ENCODE data around the gene SLC13A5.
A peak's percentile ranks its signal among the peaks of the same experiment; 100 is the strongest.
"Not testable (repeated sequence)": the region's sequence is repeated elsewhere in the genome, so short reads cannot be mapped to it uniquely, and the experiment has no call there.

Gene SLC13A5

DNA sequence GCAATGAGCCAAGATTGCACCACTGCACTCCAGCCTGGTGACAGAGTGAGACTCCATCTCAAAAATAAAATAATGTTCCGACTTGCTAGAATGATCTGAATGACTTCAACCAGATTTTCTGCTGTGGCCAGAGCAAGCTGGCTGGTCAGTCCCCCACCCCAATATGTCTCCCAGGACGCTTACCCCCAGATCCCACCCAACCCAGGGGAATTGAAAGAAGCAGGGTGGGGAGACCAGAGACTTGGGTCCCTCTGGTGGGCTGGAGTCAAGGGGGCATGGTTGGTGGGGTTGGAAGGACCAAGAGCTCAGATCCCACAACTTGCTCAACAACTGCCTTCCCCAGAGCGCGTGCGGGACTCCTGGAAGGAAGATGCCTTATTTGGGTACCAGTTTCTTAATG is 54.8 kb downstream of the SLC13A5 start:
- not testable (repeated sequence) for DNase-seq

DNA sequence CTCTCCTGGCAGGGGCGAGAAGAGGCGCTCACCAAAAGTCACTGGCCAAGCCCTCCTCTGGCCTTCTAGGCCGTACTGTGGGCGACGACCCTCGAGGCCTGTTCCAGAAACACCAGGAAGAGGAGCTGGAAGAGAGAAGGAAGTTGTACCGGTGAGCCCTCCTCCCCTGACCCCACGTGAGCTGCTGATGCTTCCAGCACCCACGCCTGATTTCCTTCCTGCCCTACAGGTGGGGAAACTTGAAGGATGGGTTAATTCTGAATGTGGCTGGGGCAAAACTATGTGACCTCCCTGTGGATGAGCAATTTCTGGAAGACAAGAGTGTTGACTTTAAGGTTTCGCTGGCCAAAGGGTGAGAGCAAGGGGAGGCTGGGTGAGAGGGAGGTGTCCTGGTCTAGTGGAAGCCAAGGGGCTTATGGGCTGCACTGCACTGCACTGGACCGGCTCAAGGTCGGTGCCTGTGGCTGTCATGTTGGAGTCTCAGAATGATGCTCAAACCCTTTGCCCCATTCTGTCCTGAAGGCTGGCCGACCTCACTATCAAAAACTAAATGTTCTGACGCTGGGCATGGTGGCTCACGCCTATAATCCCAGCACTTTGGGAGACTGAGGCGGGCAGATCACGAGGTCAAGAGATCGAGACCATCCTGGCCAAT is 55.4 kb downstream of the SLC13A5 start:
- no peak for DNase-seq

DNA sequence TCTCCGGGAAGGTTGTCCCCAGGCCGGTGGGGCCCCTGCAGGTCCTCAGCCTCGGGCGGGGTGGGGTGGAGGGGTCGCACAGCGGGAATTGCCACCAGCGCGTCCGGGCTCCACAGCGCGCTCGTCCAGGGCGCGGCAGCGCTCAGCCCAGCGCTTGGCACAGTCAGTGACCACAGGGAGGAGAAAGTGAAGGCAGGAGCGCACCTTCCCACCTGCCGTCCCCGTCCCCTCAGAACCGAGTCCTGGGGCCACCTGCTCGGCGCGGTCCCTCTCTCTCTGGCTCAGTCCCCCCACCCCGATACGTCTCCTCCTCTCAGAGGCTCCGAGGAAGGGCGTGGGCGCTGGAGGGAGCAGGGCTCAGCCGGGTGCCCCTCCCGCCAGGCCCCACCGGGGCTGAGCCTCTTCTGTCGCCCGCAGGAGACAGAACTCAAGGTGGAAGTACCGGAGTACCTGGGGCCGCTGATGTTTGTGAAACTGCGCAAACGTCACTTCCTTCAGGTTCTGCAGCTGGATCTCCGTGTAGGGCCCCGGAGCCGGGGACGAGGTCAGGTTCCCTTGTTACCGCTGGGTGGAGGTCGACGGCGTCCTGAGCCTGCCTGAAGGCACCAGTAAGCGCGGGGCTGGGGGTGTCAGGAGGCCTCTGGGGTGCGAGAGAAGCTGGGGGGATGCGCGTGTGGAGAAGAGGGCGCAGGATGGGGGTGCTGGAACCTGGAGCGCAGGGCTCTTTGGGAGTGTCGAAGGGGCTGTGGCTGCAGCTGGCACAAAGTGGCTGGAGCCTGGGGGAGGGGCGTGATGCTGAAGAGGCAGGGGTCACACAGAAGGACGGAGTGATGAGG is 56.2 kb downstream of the SLC13A5 start:
- not testable (repeated sequence) for DNase-seq

DNA sequence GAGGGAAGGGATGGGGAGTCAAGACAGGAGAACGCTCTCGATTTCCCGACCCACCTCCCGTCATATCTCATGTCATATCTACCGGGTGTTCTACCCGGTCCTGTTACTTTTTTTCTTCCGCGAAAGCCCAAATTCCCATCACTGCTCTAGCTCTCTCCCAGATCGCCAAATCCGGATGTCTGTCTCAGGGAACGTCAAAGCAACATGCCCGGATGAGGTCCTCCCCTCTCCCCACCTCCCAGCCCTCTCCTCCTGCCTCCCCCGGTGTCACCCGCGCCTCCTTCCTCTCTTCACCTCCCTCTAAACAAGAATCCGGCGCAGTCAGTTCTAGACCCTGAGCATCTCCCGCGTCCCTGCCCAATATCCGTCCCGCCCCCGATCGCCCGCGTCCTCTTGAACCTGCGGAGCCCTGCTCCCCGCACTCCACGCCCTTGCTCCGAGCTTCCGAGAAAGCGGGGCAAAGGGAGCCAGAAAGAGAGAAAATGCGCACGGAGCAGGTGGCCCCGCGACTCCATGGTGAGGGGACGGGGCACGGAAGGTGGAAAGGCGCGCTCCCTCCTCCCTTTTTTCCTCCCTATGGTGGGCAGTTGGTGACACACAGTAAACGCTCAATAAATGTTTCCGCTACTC is 57.3 kb downstream of the SLC13A5 start:
- not testable (repeated sequence) for DNase-seq

DNA sequence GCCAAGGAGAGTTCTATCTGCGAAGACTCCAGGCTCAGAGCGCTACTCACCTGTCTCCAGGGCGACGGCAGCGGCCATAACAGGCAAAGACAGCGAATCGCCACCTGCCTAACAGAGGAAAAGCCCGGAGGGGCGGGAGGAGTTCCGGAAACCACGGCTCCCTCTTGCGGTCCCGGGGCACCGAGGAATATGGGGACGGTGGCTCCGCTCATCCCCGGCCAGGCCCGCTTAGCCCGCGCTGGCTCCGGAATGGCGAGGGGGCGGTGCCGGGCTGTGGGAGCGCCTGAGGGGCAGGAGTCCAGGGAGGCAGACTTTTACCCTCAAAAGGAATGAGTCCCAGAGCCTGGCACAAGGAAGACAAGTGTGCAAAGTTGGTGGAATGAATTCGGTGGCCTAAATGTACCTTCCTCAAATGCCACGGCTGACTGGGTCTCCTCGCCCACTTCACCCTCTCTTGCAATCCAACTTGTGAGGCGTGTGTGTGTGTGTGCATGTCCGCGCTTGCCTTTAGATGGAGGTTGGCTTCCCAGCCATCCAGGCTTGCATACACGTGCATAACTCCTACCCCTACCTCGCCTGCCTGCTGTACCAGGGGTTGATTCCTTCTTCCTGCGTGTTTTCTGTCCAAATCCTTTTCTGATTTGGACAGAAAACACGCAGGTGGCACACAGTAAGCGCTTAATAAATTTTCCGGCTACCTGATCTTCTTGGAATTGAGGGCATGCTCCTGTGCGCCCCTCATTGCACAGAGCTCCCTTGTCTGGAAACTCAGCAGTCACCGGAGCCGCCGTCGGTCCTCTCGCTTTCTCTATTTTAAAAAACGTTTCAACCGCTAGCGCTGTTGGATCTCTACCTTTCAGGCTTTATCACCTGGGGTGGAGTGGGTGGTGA is 58.1 kb downstream of the SLC13A5 start:
- DNase-seq, result no peak

DNA sequence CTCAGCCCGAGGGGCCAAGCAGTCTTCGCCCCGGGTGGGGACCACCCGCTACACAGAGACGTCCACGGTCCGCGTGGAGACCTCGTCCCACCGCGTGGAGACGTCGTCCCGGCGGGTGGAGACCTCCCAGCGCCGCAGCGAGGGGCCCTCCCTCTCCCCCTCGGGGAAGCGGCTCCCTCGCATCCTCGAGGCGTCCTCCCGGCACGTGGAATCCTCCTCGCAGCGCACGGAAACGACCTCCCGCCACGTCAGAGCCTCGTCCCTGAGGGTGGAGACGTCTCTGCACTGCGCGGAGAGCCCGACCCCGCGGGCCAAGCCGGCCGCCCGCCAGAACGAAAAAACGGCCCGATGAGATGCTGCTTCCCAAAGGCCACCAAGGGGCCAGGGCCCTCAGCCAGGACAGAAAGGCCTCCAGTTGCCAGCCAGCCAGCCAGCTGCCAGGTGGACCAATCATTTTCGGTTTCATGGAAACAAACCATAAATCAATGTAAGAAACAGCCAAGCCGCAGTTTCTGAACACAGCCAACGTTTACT is 61.2 kb downstream of the SLC13A5 start:
- DNase-seq, result no peak

DNA sequence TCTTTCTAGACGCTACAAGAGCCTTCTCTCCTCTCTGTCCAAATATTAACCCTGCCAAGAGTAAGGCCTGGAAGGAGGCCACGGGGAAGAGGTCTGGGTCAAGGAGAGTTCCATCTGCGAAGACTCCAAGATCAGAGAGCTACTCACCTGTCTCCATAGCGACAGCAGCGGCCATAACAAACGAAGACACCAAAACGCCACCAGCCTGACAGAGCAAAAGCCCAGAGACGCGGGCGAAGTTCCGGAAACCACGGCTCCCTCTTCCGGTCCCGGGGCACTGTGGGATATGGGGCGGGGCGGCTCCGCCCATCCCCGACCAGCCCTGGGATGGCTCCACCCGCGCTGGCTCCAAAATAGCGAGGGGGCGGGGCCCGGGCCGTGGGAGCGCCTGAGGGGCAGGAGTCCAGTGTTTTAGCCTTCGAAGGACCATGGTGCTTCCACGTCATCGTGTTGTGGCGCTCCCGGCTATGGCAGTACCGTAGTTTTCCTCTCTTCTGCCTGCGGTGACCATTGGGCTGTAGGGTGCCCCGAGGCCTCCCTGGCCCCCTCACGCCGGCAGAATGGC is 61.7 kb downstream of the SLC13A5 start, which contains the start of the genes C17orf100 and MED31:
TSS of gene C17orf100 (plus strand) at position 409 of the 565 bp plus-strand sequence. CDS start at position 561, 152 bp downstream.
TSS of gene MED31 (minus strand) at position 252 of the 565 bp plus-strand sequence. CDS start at position 175, 77 bp downstream.
- peak; percentile 69 for DNase-seq

DNA sequence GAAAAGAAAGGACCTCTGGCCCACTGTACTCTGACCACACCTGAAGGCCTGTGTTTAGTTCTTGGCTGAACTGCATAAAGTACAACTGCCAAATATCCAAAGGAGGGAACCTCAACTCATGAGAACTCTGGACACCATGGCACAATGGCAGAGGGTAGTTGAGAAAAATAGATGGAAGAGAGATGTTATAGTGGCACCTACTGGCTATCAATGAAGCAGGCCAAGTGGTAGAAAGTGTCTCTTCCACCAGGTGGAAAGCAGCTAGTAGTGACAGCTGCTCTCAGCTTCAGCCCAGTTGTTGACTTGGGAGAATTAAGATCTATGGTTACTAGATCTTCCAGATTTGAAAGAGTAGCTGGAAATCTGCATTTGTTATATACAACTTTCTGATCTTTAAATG is 65.0 kb downstream of the SLC13A5 start:
- DNase-seq, result no peak

DNA sequence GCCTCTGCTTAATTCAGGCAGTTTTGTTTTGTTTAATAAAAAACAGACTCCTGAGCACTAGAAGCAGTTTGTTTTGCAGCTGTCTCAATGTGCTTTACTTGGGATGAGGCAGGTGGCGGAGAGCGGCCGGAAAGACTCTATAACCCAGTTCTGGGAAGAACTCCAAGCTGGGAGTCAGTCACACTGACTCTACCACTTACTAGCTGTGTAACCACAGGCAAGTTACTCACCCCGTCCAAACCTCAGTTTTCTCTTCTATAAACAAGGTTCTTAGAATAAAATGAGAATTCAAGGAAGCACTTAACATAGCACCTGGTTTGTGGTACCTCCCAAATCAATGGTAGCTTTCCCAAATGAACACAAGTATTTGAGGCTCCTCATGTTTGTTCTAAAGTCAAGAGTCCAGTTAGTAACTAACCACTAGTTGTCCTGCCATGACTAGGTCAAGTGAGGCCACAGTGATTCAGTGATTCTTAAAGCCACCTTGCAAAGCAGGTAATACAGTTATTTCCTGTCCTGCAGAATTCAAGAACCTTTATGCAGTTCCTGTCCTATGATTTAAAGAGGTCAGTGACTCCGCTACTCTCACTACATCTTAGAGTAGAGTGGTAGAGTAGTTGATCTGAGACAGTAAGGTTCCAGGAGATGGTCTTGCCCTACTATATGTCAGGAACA is 69.6 kb downstream of the SLC13A5 start:
- no peak for DNase-seq

DNA sequence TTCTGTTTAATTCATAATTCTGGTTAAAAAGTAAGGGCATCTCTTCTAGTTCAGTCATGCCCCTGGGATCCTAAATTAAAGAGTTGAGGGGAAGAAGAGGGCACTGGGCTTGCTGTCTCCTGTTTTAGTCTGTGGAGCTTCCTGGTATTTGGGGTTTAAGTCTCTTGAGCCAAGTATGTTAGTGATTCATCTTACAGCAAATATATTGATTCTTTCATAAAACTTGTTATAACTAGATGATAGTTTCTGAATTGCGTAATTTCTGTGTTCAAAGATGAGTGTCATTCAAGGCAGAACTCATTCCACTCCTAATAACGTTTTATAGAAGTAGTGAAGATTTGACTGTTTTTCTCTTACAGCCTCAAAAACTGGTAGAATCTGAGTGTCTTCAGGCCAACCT is 70.6 kb downstream of the SLC13A5 start:
- DNase-seq, result no peak

DNA sequence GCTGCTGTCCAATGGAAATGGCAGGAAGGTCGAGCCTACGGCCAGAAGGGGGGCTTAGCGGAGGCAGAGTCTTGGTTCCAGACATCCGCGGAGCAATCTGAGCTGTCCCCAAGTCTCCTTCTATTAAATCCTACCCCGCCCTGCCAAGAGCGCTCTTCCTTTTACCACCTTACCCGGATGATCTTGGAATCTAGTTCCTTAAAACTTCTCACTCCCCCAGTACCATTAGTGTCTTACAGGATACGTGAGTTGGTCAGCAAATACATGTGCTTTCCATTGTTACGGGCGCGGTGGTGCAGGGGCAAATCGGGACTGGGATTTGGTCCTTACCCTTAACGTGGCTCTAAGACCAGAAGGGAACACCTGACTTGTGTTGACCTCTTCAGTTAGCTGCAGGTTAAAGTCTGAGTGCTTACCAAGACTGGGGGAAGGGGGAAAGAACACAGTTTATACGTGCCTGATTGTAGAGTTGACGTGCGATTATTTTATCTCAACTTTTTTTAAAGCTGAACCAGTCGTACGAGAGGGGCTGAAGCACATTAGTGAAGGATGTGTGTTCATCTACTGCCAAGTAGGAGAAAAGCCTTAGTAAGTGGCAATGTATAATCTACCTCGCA is 71.8 kb downstream of the SLC13A5 start:
- no peak for DNase-seq

DNA sequence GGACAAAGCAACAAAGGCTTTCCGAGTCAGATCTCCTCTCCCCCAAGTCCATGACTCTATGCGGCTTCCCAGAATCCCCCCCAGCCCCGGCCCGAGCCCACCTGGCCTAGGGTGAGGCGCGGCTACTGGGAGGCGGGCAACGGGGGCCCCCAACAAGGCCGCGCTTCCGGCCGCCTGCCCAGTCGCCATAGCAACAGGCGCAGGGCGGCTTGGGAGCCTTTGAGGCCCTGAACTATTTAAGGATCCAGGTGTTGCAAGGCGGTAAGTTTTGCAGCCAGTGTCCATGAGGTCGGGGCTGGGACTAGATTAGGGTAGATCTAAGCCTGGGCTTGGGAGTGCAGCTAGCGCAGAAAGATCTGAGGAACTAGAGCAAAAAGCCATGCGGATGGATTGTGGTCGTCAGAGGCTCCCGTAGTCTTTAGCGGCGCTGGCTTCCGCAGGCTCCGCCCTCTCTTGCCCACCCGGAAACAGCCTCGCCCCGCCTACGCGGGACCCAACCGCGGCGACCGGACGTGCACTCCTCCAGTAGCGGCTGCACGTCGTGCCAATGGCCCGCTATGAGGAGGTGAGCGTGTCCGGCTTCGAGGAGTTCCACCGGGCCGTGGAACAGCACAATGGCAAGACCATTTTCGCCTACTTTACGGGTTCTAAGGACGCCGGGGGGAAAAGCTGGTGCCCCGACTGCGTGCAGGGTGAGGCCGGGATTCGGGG is 72.5 kb downstream of the SLC13A5 start, which contains the start of the genes KIAA0753 and TXNDC17:
TSS of gene KIAA0753 (minus strand) at position 176 of the 711 bp plus-strand sequence. CDS start 5,608 bp downstream, outside the sequence.
TSS of gene TXNDC17 (plus strand) at position 525 of the 711 bp plus-strand sequence. CDS start at position 548, 23 bp downstream.
- DNase-seq, result peak; percentile 78

DNA sequence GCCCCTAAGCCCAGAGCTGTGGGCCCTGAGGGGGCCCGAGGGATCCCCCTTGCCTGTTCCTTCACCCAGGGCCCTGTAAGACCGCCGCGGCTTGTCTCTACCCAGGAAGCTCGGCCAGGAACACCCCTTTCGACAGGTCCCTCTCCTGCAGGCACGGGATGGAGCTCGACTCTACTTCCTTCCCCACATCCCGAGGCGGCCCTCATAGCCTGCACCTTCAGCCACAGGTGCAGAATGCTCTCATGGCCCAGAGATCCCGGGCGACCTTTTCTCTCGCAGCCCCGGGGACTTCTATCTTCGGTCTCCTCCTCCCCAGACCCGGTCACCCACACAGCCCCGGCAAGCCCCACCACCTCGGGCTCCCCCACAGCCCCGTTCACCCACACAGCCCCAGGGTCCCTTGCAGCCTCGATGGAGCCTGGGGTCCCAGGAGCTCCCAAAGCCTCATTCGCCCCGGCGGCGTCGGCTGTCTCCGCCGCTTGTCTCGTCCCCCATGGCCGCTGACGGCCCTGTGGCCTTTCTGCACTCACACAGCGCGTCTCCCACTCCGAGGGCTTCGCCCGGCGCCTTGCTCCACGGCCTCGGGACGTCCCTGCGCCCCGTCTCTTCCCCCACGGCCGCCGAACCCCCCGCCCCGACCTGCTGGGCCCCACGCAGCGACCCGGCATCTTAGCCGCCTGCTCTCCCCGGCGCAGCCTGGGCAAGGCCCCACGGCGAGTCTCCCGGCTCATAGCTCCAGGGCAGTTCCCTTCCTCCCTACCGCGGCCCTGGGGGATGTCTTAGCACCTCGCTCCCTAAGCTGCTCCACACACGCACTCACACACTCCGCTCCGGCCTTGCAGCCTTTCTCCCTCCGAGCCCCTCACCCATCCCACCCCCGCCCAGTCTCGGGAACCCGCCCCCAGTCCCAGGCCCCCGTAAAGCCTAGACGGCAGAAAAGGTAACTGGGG is 73.3 kb downstream of the SLC13A5 start:
- no peak for DNase-seq

DNA sequence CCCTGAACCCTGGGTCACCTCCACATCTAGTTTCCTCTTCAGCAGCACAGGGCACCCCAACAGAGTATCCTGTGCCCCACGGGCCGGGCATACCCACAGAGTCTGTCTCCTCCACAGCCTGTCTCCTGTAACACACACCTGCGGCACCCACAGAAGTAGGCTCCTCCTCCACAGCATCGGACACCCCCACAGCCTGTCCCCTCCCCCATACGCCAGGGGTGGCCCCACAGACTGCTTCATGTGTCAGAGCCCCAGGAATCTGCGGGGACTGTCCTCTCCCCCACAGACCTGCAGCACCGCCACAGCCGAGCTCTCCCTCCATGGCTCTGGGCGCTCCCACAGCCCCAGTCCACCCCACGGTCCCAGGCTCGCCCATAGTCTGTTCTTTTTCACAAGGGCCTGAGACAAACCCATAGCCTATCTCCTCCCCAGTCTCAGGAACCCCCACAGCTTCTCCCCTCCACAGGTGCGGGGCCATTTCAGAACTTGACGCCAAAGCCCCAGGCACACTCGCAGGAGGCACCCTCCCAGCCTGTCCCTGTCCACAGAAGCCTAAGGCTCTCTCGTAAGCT is 74.1 kb downstream of the SLC13A5 start:
- DNase-seq, result no peak

DNA sequence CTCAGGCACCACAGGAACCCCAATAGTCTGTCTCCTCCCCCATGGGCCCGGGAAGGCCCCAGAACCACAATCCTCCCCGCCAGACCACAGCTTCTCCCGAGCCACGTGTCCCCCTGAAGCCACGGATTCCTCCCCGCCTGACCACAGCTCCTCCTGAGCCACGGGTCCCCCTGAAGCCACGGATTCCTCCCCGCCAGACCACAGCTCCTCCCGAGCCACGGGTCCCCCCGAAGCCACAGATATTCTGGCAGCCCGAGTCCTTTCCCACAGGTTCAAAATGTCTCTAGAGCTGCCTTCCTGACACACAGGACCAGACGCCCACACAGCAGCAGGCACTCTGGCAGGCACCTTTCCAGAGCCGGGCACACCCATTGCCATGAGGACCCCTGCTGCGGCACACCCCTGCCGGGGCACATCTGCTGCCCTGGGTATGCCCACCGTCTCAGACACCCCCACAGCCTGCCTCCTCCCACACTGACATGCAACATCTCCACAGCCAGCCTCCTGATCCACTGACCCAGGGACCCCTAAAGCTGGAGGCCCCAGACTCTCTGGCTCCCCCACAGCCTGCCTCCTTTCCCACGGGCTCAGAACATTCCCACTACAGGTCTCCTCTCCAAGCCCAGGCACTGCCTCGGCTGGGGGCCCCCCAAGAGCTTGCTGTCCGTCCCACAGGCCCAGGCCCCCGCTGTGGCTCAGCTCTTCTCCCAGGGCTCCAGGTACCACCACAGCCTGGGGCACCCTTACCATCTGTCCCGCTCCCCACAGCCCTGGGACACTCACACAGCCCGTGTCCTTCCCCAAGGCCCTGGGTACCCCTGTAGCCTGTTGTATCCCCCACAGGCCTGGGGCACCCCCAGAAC is 74.9 kb downstream of the SLC13A5 start:
- DNase-seq, result no peak

DNA sequence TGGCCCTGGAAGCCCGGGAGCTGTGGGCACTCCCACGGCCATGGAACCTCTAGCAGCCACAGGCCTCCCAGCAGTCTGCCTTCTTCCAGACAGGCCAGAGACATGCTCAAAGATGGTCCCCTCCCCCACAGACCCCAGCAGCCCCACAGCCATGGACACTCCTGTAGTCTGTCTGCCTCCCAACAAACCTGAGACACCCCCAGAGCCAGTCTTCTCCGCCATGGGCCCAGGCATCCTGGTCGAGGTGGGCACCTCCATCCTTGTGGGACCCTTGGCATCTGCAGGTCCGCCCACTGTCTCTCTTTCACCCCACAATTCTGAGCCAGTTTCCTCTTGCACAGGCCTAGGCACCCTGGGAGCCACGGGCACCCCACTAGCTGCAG is 75.7 kb downstream of the SLC13A5 start:
- DNase-seq, result no peak

Measured in NCI-H1048 (cell line).